Pulmonary artery endothelial cell (primary cell): ENCODE results near the gene RNF151. TPM values are rescaled to one million over a fixed set of nuclear protein-coding genes. Genes with fewer than 3 reads are reported as not detected.
"Not testable (repeated sequence)": the region's sequence is repeated elsewhere in the genome, so short reads cannot be mapped to it uniquely, and the experiment has no call there.

Experiments
- DNase-seq: peaks from one replicate; pipeline ENCODE4 v3.0.0-alpha.2; 2011; ENCODE audit warnings: low read depth, low spot score
- total RNA-seq: library from RNA; depleted of rRNA; stranded (reverse); fragments of >200 nt; gene quantifications from 2 replicates; pipeline ENCODE4 v1.2.3, GENCODE V29; 2014

Gene RNF151
- total RNA-seq, 1 donor from 2014 or later = not detected

GRCh38 chr16:1938910-1939309, 27.7 kb upstream of the RNF151 start:
- DNase-seq = no peak

- DNase-seq = not testable (repeated sequence)
These were observed 26.8 kb upstream of the RNF151 start for GRCh38 chr16:1939833-1940232.

- no peak for DNase-seq
These were observed 26.1 kb upstream of the RNF151 start for GRCh38 chr16:1940273-1941161.

- no peak for DNase-seq
These were observed 25.3 kb upstream of the RNF151 start for GRCh38 chr16:1941162-1942046.

GRCh38 chr16:1942047-1942809, 24.4 kb upstream of the RNF151 start:
- DNase-seq = no peak

- peak; percentile 92 for DNase-seq
These were observed 23.6 kb upstream of the RNF151 start, which contains the start of gene MSRB1 for GRCh38 chr16:1942810-1943726. TSS of gene MSRB1 (minus strand) at chr16:1943199. CDS start at chr16:1943156, 43 bp downstream.

- DNase-seq = no peak
These were observed 21.9 kb upstream of the RNF151 start for GRCh38 chr16:1944612-1945199.

- DNase-seq = no peak
These were observed 20.9 kb upstream of the RNF151 start for GRCh38 chr16:1945559-1946391.

GRCh38 chr16:1946495-1947368, 19.9 kb upstream of the RNF151 start:
- DNase-seq = no peak

- DNase-seq = no peak
These were observed 19.3 kb upstream of the RNF151 start for GRCh38 chr16:1947369-1947670.

- no peak for DNase-seq
These were observed 17.1 kb upstream of the RNF151 start for GRCh38 chr16:1949507-1949906.

GRCh38 chr16:1950047-1950446, 16.6 kb upstream of the RNF151 start:
- DNase-seq = no peak

GRCh38 chr16:1950559-1950958, 16.1 kb upstream of the RNF151 start:
- DNase-seq = no peak

- DNase-seq = no peak
These were observed 12.9 kb upstream of the RNF151 start for GRCh38 chr16:1953734-1954133.

- not testable (repeated sequence) for DNase-seq
These were observed 9.1 kb upstream of the RNF151 start for GRCh38 chr16:1957434-1958142.

GRCh38 chr16:1958143-1958491, 8.5 kb upstream of the RNF151 start:
- DNase-seq = not testable (repeated sequence)

GRCh38 chr16:1958715-1959268, 7.9 kb upstream of the RNF151 start:
- DNase-seq = no peak
